ENCODE results near the gene CAMK2A. TPM values are rescaled to one million over a fixed set of nuclear protein-coding genes. Genes with fewer than 3 reads are reported as not detected.

Gene CAMK2A
- total and polyA plus RNA-seq, 4 donors: under 0.01 TPM; not detected in 3

DNA sequence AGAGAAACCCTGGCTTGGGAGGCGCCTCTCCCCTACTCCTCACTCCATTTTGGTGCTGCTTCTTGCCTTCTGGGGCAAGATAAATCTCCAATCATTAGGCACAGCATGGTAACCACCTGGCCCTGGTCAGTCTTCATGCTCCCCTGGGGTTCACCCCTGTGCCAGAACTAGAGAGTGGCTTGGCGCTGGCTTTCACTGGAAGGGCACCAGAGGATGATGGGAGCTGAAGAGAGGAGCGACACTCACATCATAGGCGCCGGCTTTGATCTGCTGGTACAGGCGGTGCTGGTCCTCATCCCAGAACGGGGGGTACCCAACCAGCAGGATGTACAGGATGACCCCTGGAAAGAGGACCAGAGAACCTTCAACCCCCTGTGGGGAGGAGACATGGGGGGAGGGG is 38.1 kb downstream of the CAMK2A start:
- Histone ChIP-seq H3K27ac (ENCODE audit: low read depth in 1 of 2, low read length in 2 of 2) (no peak overlapping the region), H3K36me3 (ENCODE audit: control insufficient read depth in 4 of 4, insufficient read depth in 3 of 4, low read depth in 1 of 4, low read length in 3 of 4) (no peaks in the 10 kb centered on the region), H3K27me3 (ENCODE audit: control insufficient read depth in 4 of 4, insufficient read depth in 4 of 4, low read length in 3 of 4) (no peaks in the 10 kb centered on the region), H3K4me3 (ENCODE audit: low read depth in 1 of 3, low read length in 3 of 3) (no peak overlapping the region), H3K9ac (ENCODE audit: low read depth in 1 of 2, low read length in 2 of 2) (no peak overlapping the region), H3K9me3 (ENCODE audit: control insufficient read depth in 4 of 4, low read length in 3 of 4) (no peaks in the 10 kb centered on the region), H3K4me1 (ENCODE audit: control insufficient read depth in 4 of 4, insufficient read depth in 4 of 4, low read length in 3 of 4) (no peaks in the 10 kb centered on the region)
- no peak for DNase-seq (ENCODE audit: low spot score)
- 95% methylated on average over 7 of the region's 7 CpGs for WGBS
- TF ChIP-seq RXRA (IDR thresholded peaks at IDR 0.05) (no peak), RAD21 (IDR thresholded peaks at IDR 0.05) (no peak), GABPA (IDR thresholded peaks at IDR 0.05 in 1 of 2, conservative IDR thresholded peaks at IDR 0.05 in 1 of 2) (no peak), EGR1 (IDR thresholded peaks at IDR 0.05; ENCODE audit: low read depth in 2 of 2) (no peak), YY1 (IDR thresholded peaks at IDR 0.05) (no peak), FOXA1 (IDR thresholded peaks at IDR 0.05) (no peak), HNF4G (IDR thresholded peaks at IDR 0.05) (no peak), TAF1 (conservative IDR thresholded peaks at IDR 0.05) (no peak), SP1 (IDR thresholded peaks at IDR 0.05) (no peak), FOXA2 (IDR thresholded peaks at IDR 0.05) (no peak), NR2F2 (IDR thresholded peaks at IDR 0.05) (no peak), HNF4A (conservative IDR thresholded peaks at IDR 0.05) (no peak), JUND (IDR thresholded peaks at IDR 0.05) (no peak)
- TF ChIP-seq, protein P1, sequence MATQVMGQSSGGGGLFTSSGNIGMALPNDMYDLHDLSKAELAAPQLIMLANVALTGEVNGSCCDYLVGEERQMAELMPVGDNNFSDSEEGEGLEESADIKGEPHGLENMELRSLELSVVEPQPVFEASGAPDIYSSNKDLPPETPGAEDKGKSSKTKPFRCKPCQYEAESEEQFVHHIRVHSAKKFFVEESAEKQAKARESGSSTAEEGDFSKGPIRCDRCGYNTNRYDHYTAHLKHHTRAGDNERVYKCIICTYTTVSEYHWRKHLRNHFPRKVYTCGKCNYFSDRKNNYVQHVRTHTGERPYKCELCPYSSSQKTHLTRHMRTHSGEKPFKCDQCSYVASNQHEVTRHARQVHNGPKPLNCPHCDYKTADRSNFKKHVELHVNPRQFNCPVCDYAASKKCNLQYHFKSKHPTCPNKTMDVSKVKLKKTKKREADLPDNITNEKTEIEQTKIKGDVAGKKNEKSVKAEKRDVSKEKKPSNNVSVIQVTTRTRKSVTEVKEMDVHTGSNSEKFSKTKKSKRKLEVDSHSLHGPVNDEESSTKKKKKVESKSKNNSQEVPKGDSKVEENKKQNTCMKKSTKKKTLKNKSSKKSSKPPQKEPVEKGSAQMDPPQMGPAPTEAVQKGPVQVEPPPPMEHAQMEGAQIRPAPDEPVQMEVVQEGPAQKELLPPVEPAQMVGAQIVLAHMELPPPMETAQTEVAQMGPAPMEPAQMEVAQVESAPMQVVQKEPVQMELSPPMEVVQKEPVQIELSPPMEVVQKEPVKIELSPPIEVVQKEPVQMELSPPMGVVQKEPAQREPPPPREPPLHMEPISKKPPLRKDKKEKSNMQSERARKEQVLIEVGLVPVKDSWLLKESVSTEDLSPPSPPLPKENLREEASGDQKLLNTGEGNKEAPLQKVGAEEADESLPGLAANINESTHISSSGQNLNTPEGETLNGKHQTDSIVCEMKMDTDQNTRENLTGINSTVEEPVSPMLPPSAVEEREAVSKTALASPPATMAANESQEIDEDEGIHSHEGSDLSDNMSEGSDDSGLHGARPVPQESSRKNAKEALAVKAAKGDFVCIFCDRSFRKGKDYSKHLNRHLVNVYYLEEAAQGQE (IDR thresholded peaks at IDR 0.05): no peak
- TF ChIP-seq, protein P2, sequence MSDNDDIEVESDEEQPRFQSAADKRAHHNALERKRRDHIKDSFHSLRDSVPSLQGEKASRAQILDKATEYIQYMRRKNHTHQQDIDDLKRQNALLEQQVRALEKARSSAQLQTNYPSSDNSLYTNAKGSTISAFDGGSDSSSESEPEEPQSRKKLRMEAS (IDR thresholded peaks at IDR 0.05): no peak
- TF ChIP-seq, protein P3, sequence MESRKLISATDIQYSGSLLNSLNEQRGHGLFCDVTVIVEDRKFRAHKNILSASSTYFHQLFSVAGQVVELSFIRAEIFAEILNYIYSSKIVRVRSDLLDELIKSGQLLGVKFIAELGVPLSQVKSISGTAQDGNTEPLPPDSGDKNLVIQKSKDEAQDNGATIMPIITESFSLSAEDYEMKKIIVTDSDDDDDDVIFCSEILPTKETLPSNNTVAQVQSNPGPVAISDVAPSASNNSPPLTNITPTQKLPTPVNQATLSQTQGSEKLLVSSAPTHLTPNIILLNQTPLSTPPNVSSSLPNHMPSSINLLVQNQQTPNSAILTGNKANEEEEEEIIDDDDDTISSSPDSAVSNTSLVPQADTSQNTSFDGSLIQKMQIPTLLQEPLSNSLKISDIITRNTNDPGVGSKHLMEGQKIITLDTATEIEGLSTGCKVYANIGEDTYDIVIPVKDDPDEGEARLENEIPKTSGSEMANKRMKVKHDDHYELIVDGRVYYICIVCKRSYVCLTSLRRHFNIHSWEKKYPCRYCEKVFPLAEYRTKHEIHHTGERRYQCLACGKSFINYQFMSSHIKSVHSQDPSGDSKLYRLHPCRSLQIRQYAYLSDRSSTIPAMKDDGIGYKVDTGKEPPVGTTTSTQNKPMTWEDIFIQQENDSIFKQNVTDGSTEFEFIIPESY (IDR thresholded peaks at IDR 0.05): no peak
- TF ChIP-seq, protein P4, sequence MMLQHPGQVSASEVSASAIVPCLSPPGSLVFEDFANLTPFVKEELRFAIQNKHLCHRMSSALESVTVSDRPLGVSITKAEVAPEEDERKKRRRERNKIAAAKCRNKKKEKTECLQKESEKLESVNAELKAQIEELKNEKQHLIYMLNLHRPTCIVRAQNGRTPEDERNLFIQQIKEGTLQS (IDR thresholded peaks at IDR 0.05): no peak
- TF ChIP-seq, protein P5, sequence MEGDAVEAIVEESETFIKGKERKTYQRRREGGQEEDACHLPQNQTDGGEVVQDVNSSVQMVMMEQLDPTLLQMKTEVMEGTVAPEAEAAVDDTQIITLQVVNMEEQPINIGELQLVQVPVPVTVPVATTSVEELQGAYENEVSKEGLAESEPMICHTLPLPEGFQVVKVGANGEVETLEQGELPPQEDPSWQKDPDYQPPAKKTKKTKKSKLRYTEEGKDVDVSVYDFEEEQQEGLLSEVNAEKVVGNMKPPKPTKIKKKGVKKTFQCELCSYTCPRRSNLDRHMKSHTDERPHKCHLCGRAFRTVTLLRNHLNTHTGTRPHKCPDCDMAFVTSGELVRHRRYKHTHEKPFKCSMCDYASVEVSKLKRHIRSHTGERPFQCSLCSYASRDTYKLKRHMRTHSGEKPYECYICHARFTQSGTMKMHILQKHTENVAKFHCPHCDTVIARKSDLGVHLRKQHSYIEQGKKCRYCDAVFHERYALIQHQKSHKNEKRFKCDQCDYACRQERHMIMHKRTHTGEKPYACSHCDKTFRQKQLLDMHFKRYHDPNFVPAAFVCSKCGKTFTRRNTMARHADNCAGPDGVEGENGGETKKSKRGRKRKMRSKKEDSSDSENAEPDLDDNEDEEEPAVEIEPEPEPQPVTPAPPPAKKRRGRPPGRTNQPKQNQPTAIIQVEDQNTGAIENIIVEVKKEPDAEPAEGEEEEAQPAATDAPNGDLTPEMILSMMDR (IDR thresholded peaks at IDR 0.05; ENCODE audit: low read depth, low read length, missing input control): no peak
